SJCRH30 (cell line): Measurements from ENCODE around the gene GNAQ. TPM values are rescaled to one million over a fixed set of nuclear protein-coding genes. Genes with fewer than 3 reads are reported as not detected.
"Not testable (repeated sequence)": the region's sequence is repeated elsewhere in the genome, so short reads cannot be mapped to it uniquely, and the experiment has no call there.

Experiments used
- DNase-seq, 2 experiments: peaks; one replicate each; pipeline ENCODE4 v3.0.0-alpha.2; 2015 to 2020
- H3K27ac ChIP-seq: fragments of 250-450 bp; sonication (Bioruptor Pico); 2 replicates; pipeline ENCODE4 v1.5.1; 2020; ENCODE audit warnings: mild to moderate bottlenecking, moderate library complexity
- H3K27me3 ChIP-seq: fragments of 250-450 bp; sonication (Bioruptor Pico); 2 replicates; pipeline ENCODE4 v1.5.1; 2020; ENCODE audit warnings: mild to moderate bottlenecking, moderate library complexity
- H3K36me3 ChIP-seq: fragments of 250-450 bp; sonication (Bioruptor Pico); 2 replicates; pipeline ENCODE4 v1.5.1; 2020; ENCODE audit warnings: mild to moderate bottlenecking, moderate library complexity
- H3K4me1 ChIP-seq: fragments of 250-450 bp; sonication (Bioruptor Pico); 2 replicates; pipeline ENCODE4 v1.5.1; 2020; ENCODE audit warnings: mild to moderate bottlenecking, moderate library complexity
- H3K4me3 ChIP-seq: fragments of 250-450 bp; sonication (Bioruptor Pico); 2 replicates; pipeline ENCODE4 v1.5.1; 2020; ENCODE audit warnings: mild to moderate bottlenecking, moderate library complexity
- H3K9me3 ChIP-seq: fragments of 250-450 bp; sonication (Bioruptor Pico); replicated peaks from 2 replicates; pipeline ENCODE4 v1.5.1; 2020; ENCODE audit warnings: mild to moderate bottlenecking, moderate library complexity
- total RNA-seq: library from RNA; depleted of rRNA; stranded (reverse); fragments of >200 nt; shearing (Covaris generic); gene quantifications from 2 replicates; pipeline ENCODE4 v1.2.3, GENCODE V29; 2014

GNAQ gene
- total RNA-seq, 1 experiment from 2014 or later = 28.8 TPM

- Histone ChIP-seq H3K36me3 (no peaks in the 10 kb centered on the region; the same call in 1 of the 2 replicates), H3K9me3 (no peaks in the 10 kb centered on the region), H3K27ac (no peak overlapping the region), H3K4me3 (no peak overlapping the region), H3K27me3 (no peaks in the 10 kb centered on the region), H3K4me1 (no peaks in the 10 kb centered on the region)
- no peak for DNase-seq
Measured at GRCh38 chr9:77893706-77894105, 137.9 kb downstream of the GNAQ start.

- DNase-seq = no peak
- H3K4me3 ChIP-seq = no peak overlapping the region
- no peaks in the 10 kb centered on the region; the same call in 1 of the 2 replicates for H3K36me3 ChIP-seq
- no peak overlapping the region for H3K27ac ChIP-seq
- no peaks in the 10 kb centered on the region for H3K4me1 ChIP-seq
- H3K9me3 ChIP-seq = no peaks in the 10 kb centered on the region
- no peaks in the 10 kb centered on the region for H3K27me3 ChIP-seq
Measured at GRCh38 chr9:77892955-77893514, 138.6 kb downstream of the GNAQ start.

GRCh38 chr9:77892171-77892570, 139.4 kb downstream of the GNAQ start:
- Histone ChIP-seq H3K9me3 (no peaks in the 10 kb centered on the region), H3K27me3 (no peaks in the 10 kb centered on the region), H3K4me1 (no peaks in the 10 kb centered on the region), H3K4me3 (no peak overlapping the region), H3K27ac (no peak overlapping the region), H3K36me3 (no peaks in the 10 kb centered on the region; the same call in 1 of the 2 replicates)
- DNase-seq = no peak

- H3K27ac ChIP-seq = no peak overlapping the region
- no peak overlapping the region for H3K4me3 ChIP-seq
- no peaks in the 10 kb centered on the region for H3K9me3 ChIP-seq
- H3K36me3 ChIP-seq = no peaks in the 10 kb centered on the region; the same call in 1 of the 2 replicates
- H3K27me3 ChIP-seq = no peaks in the 10 kb centered on the region
- no peak for DNase-seq
- no peaks in the 10 kb centered on the region for H3K4me1 ChIP-seq
Measured at GRCh38 chr9:77891128-77891800, 140.3 kb downstream of the GNAQ start.

GRCh38 chr9:77887662-77888061, 143.9 kb downstream of the GNAQ start:
- no peak for DNase-seq
- no peaks in the 10 kb centered on the region; the same call in 1 of the 2 replicates for H3K36me3 ChIP-seq
- H3K4me1 ChIP-seq = peaks cover 6% of the 10 kb centered on the region; the same call in 1 of the 2 replicates
- no peak overlapping the region for H3K27ac ChIP-seq
- no peaks in the 10 kb centered on the region for H3K9me3 ChIP-seq
- no peaks in the 10 kb centered on the region for H3K27me3 ChIP-seq
- no peak overlapping the region for H3K4me3 ChIP-seq

- Histone ChIP-seq H3K27me3 (no peaks in the 10 kb centered on the region), H3K4me3 (no peak overlapping the region), H3K4me1 (peaks cover 6% of the 10 kb centered on the region; the same call in 1 of the 2 replicates), H3K9me3 (no peaks in the 10 kb centered on the region), H3K27ac (no peak overlapping the region), H3K36me3 (no peaks in the 10 kb centered on the region; the same call in 1 of the 2 replicates)
- DNase-seq = no peak
Measured at GRCh38 chr9:77885104-77885672, 146.4 kb downstream of the GNAQ start.

GRCh38 chr9:77883846-77884771, 147.5 kb downstream of the GNAQ start:
- DNase-seq = peak; percentile 12 to 38
- Histone ChIP-seq H3K9me3 (no peaks in the 10 kb centered on the region), H3K4me3 (no peak overlapping the region), H3K36me3 (no peaks in the 10 kb centered on the region), H3K27ac (0 out of 2 replicates have a peak overlapping the region, but pooled peaks have one; percentile 4), H3K4me1 (peaks cover 6% of the 10 kb centered on the region; the same call in 1 of the 2 replicates), H3K27me3 (no peaks in the 10 kb centered on the region)

GRCh38 chr9:77883133-77883532, 148.5 kb downstream of the GNAQ start:
- Histone ChIP-seq H3K9me3 (no peaks in the 10 kb centered on the region), H3K4me1 (peaks cover 10% of the 10 kb centered on the region), H3K27me3 (no peaks in the 10 kb centered on the region), H3K36me3 (no peaks in the 10 kb centered on the region), H3K4me3 (no peak overlapping the region), H3K27ac (no peak overlapping the region)
- no peak for DNase-seq

GRCh38 chr9:77882294-77882693, 149.3 kb downstream of the GNAQ start:
- DNase-seq = no peak
- Histone ChIP-seq H3K27ac (no peak overlapping the region), H3K36me3 (no peaks in the 10 kb centered on the region), H3K27me3 (no peaks in the 10 kb centered on the region), H3K9me3 (no peaks in the 10 kb centered on the region), H3K4me1 (peaks cover 18% of the 10 kb centered on the region), H3K4me3 (no peak overlapping the region)

- H3K27ac ChIP-seq, DNase-seq, H3K27me3 ChIP-seq, H3K9me3 ChIP-seq, H3K36me3 ChIP-seq, H3K4me3 ChIP-seq: not testable (repeated sequence)
- H3K4me1 ChIP-seq = peaks cover 22% of the 10 kb centered on the region
Measured at GRCh38 chr9:77881634-77882033, 150.0 kb downstream of the GNAQ start.

- H3K27ac ChIP-seq = no peak overlapping the region
- no peak overlapping the region for H3K4me3 ChIP-seq
- H3K4me1 ChIP-seq = peaks cover 27% of the 10 kb centered on the region
- H3K27me3 ChIP-seq = no peaks in the 10 kb centered on the region
- no peak for DNase-seq
- H3K36me3 ChIP-seq = no peaks in the 10 kb centered on the region
- H3K9me3 ChIP-seq = no peaks in the 10 kb centered on the region
Measured at GRCh38 chr9:77881111-77881510, 150.5 kb downstream of the GNAQ start.

GRCh38 chr9:77879437-77879943, 152.1 kb downstream of the GNAQ start:
- Histone ChIP-seq H3K27ac (no peak overlapping the region), H3K9me3 (no peaks in the 10 kb centered on the region), H3K27me3 (no peaks in the 10 kb centered on the region), H3K4me3 (no peak overlapping the region), H3K4me1 (peaks cover 33% of the 10 kb centered on the region), H3K36me3 (no peaks in the 10 kb centered on the region)
- no peak for DNase-seq

GRCh38 chr9:77878793-77879192, 152.8 kb downstream of the GNAQ start:
- H3K4me3 ChIP-seq, DNase-seq, H3K9me3 ChIP-seq: not testable (repeated sequence)

GRCh38 chr9:77877976-77878375, 153.6 kb downstream of the GNAQ start:
- Histone ChIP-seq H3K27ac (peak overlapping the region; percentile 24), H3K4me1 (peaks cover 27% of the 10 kb centered on the region), H3K27me3 (no peaks in the 10 kb centered on the region), H3K36me3 (no peaks in the 10 kb centered on the region), H3K9me3 (no peaks in the 10 kb centered on the region), H3K4me3 (no peak overlapping the region)
- DNase-seq = peak; percentile 14 to 68

More at GRCh38 chr9:77878793-77879192, 152.8 kb downstream of the GNAQ start:
- not testable (repeated sequence) for H3K27ac ChIP-seq, H3K27me3 ChIP-seq, H3K36me3 ChIP-seq
- H3K4me1 ChIP-seq = peaks cover 27% of the 10 kb centered on the region
